ENCODE data around the gene PTPRM. TPM values are rescaled to one million over a fixed set of nuclear protein-coding genes. Genes with fewer than 3 reads are reported as not detected.

PTPRM gene
- total and polyA plus RNA-seq, 2 of the 8 experiments (the other 6 are each of a cell fraction or from before 2014, with no cell fraction given), result 4.1 to 7.0 TPM

GRCh38 chr18:7918701-7919100 lies 351.6 kb downstream of the PTPRM start (continued):
- no peak for TF ChIP-seq CTCF (IDR thresholded peaks at IDR 0.05; ENCODE audit: control extremely low read depth in 1 of 3, insufficient read depth in 1 of 3, low read depth in 1 of 3, low read length in 3 of 3)
